Measurements from ENCODE around the gene C1QTNF8.

The C1QTNF8 gene

DNA sequence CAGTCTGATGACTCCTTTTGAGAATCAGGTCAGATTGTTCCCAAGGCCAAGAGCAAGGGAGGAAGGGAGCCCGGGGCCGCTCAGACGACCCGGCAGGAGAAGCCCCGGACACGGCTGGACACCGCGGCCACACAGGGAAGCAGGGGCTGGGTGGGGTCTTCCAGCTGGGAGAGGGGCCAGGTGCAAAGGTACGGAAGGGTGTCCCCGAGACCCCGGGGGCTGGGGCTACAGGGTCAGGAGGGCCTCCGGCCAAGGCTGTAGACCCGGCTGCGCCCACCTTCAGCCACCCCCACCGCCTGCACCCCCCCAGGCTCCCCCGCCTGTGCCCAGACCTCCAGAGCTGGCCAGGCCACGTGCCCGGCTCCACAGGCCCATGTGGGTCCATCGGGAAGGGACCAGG, 21.9 kb upstream of the C1QTNF8 start:
- Histone ChIP-seq H3K9me3 (ENCODE audit: control insufficient read depth in 1 of 2, low read length in 2 of 2) (no peaks in the 10 kb centered on the region), H3K4me3 (ENCODE audit: low read depth in 1 of 2, low read length in 2 of 2) (no peak overlapping the region), H3K27me3 (ENCODE audit: low read depth, low read length) (no peaks in the 10 kb centered on the region), H3K4me1 (ENCODE audit: control insufficient read depth in 1 of 2, insufficient read depth in 2 of 2, low read length in 2 of 2) (no peaks in the 10 kb centered on the region), H3K36me3 (ENCODE audit: control insufficient read depth in 1 of 2, insufficient read depth in 2 of 2, low read length in 2 of 2) (no peaks in the 10 kb centered on the region), H3K27ac (ENCODE audit: low read length) (no peak overlapping the region)

DNA sequence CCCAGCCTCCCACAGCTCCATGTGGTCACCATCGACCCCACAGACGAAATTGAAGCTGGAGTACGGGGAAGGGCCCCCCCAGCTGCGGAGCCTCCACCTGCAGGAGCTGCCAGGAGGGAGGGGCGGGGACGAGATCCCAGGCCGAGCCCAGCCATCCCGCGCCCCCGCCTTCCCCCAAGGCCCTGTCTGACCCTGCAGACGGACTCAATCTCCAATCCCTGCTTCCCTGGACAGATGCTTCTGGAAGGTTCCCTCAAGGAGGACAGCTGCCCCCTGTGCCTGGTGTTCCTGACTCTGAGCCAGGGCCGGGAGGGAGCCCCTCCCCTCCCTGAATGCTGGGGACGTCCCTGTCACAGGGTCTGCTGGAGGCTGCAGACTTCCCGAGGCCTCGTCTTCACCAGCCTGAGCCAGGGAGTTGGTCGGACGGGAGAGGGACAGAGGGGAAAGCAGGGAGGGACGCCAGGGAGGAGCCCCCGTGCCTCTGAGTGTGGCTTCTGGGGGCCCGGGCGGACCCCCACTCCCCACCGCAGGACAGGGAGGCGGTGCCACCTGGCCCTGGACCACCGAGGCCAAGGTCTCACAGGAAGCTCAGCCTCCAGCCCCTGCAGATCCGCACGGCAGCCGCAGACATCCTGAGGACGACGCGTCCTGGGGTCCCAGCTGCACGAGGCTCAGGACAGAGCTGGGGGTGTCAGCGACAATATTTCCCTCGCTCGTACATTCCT, 21.3 kb upstream of the C1QTNF8 start:
- Histone ChIP-seq H3K36me3 (ENCODE audit: control insufficient read depth in 1 of 2, insufficient read depth in 2 of 2, low read length in 2 of 2) (no peaks in the 10 kb centered on the region), H3K4me3 (ENCODE audit: low read depth in 1 of 2, low read length in 2 of 2) (no peak overlapping the region), H3K27ac (ENCODE audit: low read length) (no peak overlapping the region), H3K9me3 (ENCODE audit: control insufficient read depth in 1 of 2, low read length in 2 of 2) (no peaks in the 10 kb centered on the region), H3K27me3 (ENCODE audit: low read depth, low read length) (no peaks in the 10 kb centered on the region), H3K4me1 (ENCODE audit: control insufficient read depth in 1 of 2, insufficient read depth in 2 of 2, low read length in 2 of 2) (no peaks in the 10 kb centered on the region)

- Histone ChIP-seq H3K36me3 (ENCODE audit: control insufficient read depth in 1 of 2, insufficient read depth in 2 of 2, low read length in 2 of 2) (no peaks in the 10 kb centered on the region), H3K4me3 (ENCODE audit: low read depth in 1 of 2, low read length in 2 of 2) (no peak overlapping the region), H3K4me1 (ENCODE audit: control insufficient read depth in 1 of 2, insufficient read depth in 2 of 2, low read length in 2 of 2) (no peaks in the 10 kb centered on the region), H3K27me3 (ENCODE audit: low read depth, low read length) (no peaks in the 10 kb centered on the region), H3K27ac (ENCODE audit: low read length) (no peak overlapping the region), H3K9me3 (ENCODE audit: control insufficient read depth in 1 of 2, low read length in 2 of 2) (no peaks in the 10 kb centered on the region)
Measured at GRCh38 chr16:1116693-1117077, 20.6 kb upstream of the C1QTNF8 start.

- no peaks in the 10 kb centered on the region for H3K9me3 ChIP-seq (ENCODE audit: control insufficient read depth in 1 of 2, low read length in 2 of 2)
- H3K36me3 ChIP-seq (ENCODE audit: control insufficient read depth in 1 of 2, insufficient read depth in 2 of 2, low read length in 2 of 2), result no peaks in the 10 kb centered on the region
- no peaks in the 10 kb centered on the region for H3K27me3 ChIP-seq (ENCODE audit: low read depth, low read length)
- H3K4me1 ChIP-seq (ENCODE audit: control insufficient read depth in 1 of 2, insufficient read depth in 2 of 2, low read length in 2 of 2), result peaks cover 0 to 4% of the 10 kb centered on the region in 2 donors
- no peak overlapping the region for H3K27ac ChIP-seq (ENCODE audit: low read length)
- no peak overlapping the region for H3K4me3 ChIP-seq (ENCODE audit: low read depth in 1 of 2, low read length in 2 of 2)
Measured at GRCh38 chr16:1113889-1114526, 18.0 kb upstream of the C1QTNF8 start.

DNA sequence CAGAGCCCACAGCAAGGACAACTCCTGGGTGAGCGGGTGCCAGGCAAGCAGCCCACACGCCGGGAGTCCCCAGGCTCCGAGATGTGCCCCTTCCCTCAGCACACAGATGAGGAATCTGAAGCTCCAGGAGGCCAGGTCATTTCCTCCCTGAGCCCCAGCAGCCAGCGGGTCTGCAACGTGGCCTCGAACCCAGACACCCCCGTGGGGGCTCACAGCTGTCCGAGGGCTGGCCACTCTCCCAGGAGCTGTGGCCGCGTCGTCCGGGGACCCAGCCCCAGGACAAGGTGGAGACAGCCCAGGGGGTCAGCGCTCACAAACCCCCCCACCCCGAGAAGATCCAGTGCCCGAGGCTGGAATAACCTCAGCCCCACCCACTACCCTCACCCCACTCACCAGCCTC, 17.4 kb upstream of the C1QTNF8 start:
- no peak overlapping the region for H3K4me3 ChIP-seq (ENCODE audit: low read depth in 1 of 2, low read length in 2 of 2)
- H3K27ac ChIP-seq (ENCODE audit: low read length), result no peak overlapping the region
- H3K36me3 ChIP-seq (ENCODE audit: control insufficient read depth in 1 of 2, insufficient read depth in 2 of 2, low read length in 2 of 2), result no peaks in the 10 kb centered on the region
- no peaks in the 10 kb centered on the region for H3K27me3 ChIP-seq (ENCODE audit: low read depth, low read length)
- no peaks in the 10 kb centered on the region for H3K9me3 ChIP-seq (ENCODE audit: control insufficient read depth in 1 of 2, low read length in 2 of 2)
- H3K4me1 ChIP-seq (ENCODE audit: control insufficient read depth in 1 of 2, insufficient read depth in 2 of 2, low read length in 2 of 2), result peaks cover 0 to 10% of the 10 kb centered on the region in 2 donors

DNA sequence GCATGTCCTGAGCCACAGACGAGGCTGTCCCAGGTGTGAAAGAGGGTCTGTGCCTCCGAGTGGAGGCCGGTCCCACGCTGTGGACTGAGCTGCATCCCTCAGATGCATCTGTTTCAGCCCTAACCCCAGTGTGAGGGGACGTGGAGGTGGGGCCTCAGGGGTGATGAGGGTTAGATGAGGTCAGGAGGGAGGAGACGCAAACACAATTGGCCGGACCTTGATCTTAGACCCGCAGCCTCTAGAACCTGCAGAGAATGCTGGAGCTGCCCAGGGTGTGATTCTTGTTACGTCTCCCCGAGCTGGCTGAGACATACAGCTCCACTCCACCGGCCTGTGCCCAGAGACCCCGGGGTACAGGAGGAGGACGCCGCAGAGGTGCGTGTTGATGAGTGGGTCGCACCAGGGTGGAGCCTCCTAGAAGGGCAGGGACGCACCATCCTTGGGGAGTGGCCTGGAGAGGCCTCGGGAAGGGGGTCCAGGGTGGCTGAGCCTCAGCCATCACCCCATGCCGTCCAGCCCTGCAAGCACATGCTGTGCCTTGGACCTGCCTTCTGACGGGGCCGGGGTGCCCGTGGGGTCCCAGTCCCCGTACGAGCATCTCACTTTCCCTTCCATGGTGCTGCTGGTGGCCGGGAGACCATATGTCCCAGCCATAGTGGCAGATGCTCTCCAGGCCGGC, 16.6 kb upstream of the C1QTNF8 start:
- Histone ChIP-seq H3K36me3 (ENCODE audit: control insufficient read depth in 1 of 2, insufficient read depth in 2 of 2, low read length in 2 of 2) (no peaks in the 10 kb centered on the region), H3K4me3 (ENCODE audit: low read depth in 1 of 2, low read length in 2 of 2) (no peak overlapping the region), H3K9me3 (ENCODE audit: control insufficient read depth in 1 of 2, low read length in 2 of 2) (no peaks in the 10 kb centered on the region), H3K27ac (ENCODE audit: low read length) (no peak overlapping the region), H3K27me3 (ENCODE audit: low read depth, low read length) (no peaks in the 10 kb centered on the region), H3K4me1 (ENCODE audit: control insufficient read depth in 1 of 2, insufficient read depth in 2 of 2, low read length in 2 of 2) (peaks cover 0 to 11% of the 10 kb centered on the region in 2 donors)

- no peaks in the 10 kb centered on the region for H3K27me3 ChIP-seq (ENCODE audit: low read depth, low read length)
- H3K36me3 ChIP-seq (ENCODE audit: control insufficient read depth in 1 of 2, insufficient read depth in 2 of 2, low read length in 2 of 2), result no peaks in the 10 kb centered on the region
- no peak overlapping the region for H3K4me3 ChIP-seq (ENCODE audit: low read depth in 1 of 2, low read length in 2 of 2)
- H3K4me1 ChIP-seq (ENCODE audit: control insufficient read depth in 1 of 2, insufficient read depth in 2 of 2, low read length in 2 of 2), result peaks cover 0 to 14% of the 10 kb centered on the region in 2 donors
- no peaks in the 10 kb centered on the region for H3K9me3 ChIP-seq (ENCODE audit: control insufficient read depth in 1 of 2, low read length in 2 of 2)
- no peak overlapping the region for H3K27ac ChIP-seq (ENCODE audit: low read length)
Measured at GRCh38 chr16:1109648-1110047, 13.6 kb upstream of the C1QTNF8 start.

DNA sequence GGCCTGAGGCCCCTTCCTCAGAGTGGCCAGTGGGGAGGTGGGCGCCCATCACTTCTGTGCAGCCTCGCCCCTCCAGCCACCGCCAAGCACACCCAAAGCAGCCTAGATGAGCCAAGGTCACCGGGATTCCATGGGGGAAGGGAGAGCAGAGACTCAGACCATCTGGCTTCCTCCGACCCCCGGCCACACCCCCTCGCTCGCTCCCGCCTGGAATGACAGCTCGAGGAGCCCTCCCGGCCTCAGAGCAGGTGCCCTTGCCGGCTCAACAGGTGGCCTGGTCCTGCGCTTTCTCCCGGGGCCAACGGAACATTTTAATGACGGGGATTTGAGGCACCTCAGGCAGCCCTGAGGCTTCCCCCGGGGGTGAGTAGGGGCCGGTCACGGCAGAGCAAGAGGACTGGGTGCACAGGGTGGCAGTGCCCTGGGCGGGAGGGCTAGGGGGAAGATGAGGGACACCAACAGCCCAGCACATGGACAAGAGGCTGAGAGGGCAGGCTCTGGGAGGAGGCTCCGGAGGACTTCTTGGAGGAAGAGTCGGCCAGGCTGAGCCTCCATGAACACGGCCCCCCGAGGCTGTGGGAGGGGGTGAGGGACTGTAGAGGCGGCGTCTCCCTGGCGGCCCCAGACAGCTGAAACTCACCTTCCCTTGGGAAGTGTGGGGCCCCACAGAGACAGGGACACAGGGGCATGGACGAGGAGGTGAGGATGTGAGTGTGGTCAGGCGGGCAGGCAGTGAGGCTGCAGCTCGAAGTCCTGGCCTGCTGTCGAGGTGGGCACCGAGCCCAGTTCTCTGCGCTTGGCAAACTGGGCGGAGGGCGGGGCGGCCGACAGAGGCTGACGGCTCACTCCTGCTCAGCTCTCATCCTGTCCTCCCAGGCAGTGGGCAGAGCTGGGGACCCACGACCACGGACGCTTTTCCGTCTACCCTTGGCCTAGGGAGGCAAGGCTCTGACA, 12.5 kb upstream of the C1QTNF8 start:
- H3K4me1 ChIP-seq (ENCODE audit: control insufficient read depth in 1 of 2, insufficient read depth in 2 of 2, low read length in 2 of 2), result peaks cover 0 to 14% of the 10 kb centered on the region in 2 donors
- no peak overlapping the region for H3K4me3 ChIP-seq (ENCODE audit: low read depth in 1 of 2, low read length in 2 of 2)
- H3K27ac ChIP-seq (ENCODE audit: low read length), result no peak overlapping the region
- H3K27me3 ChIP-seq (ENCODE audit: low read depth, low read length), result no peaks in the 10 kb centered on the region
- H3K36me3 ChIP-seq (ENCODE audit: control insufficient read depth in 1 of 2, insufficient read depth in 2 of 2, low read length in 2 of 2), result no peaks in the 10 kb centered on the region
- H3K9me3 ChIP-seq (ENCODE audit: control insufficient read depth in 1 of 2, low read length in 2 of 2), result no peaks in the 10 kb centered on the region

DNA sequence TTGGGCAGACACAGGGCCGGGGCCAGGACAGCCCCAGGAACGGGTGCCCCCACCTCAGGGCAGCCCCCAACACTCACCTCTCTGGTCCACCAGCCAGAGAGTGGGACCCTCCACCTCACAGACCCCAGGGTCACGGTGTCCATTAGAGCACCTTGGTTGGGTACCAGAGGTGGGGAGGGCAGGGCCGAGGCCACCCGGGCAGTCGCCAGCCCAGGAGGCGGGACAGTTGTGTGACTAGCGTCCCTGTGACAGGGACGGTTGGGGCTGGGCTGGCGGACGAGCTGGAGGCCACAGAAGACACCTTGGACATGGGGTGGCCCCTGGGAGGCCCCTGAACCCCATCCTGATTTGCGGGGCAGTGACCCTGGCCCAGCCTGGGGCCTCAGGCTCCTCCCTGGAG, 11.7 kb upstream of the C1QTNF8 start:
- H3K4me1 ChIP-seq (ENCODE audit: control insufficient read depth in 1 of 2, insufficient read depth in 2 of 2, low read length in 2 of 2), result peaks cover 0 to 18% of the 10 kb centered on the region in 2 donors
- no peaks in the 10 kb centered on the region for H3K27me3 ChIP-seq (ENCODE audit: low read depth, low read length)
- H3K36me3 ChIP-seq (ENCODE audit: control insufficient read depth in 1 of 2, insufficient read depth in 2 of 2, low read length in 2 of 2), result no peaks in the 10 kb centered on the region
- H3K4me3 ChIP-seq (ENCODE audit: low read depth in 1 of 2, low read length in 2 of 2), result no peak overlapping the region
- no peak overlapping the region for H3K27ac ChIP-seq (ENCODE audit: low read length)
- no peaks in the 10 kb centered on the region for H3K9me3 ChIP-seq (ENCODE audit: control insufficient read depth in 1 of 2, low read length in 2 of 2)

GRCh38 chr16:1107141-1107540, 11.1 kb upstream of the C1QTNF8 start:
- H3K9me3 ChIP-seq (ENCODE audit: control insufficient read depth in 1 of 2, low read length in 2 of 2), result no peaks in the 10 kb centered on the region
- peaks cover 0 to 18% of the 10 kb centered on the region in 2 donors for H3K4me1 ChIP-seq (ENCODE audit: control insufficient read depth in 1 of 2, insufficient read depth in 2 of 2, low read length in 2 of 2)
- no peak overlapping the region for H3K4me3 ChIP-seq (ENCODE audit: low read depth in 1 of 2, low read length in 2 of 2)
- H3K36me3 ChIP-seq (ENCODE audit: control insufficient read depth in 1 of 2, insufficient read depth in 2 of 2, low read length in 2 of 2), result no peaks in the 10 kb centered on the region
- no peaks in the 10 kb centered on the region for H3K27me3 ChIP-seq (ENCODE audit: low read depth, low read length)
- no peak overlapping the region for H3K27ac ChIP-seq (ENCODE audit: low read length)

DNA sequence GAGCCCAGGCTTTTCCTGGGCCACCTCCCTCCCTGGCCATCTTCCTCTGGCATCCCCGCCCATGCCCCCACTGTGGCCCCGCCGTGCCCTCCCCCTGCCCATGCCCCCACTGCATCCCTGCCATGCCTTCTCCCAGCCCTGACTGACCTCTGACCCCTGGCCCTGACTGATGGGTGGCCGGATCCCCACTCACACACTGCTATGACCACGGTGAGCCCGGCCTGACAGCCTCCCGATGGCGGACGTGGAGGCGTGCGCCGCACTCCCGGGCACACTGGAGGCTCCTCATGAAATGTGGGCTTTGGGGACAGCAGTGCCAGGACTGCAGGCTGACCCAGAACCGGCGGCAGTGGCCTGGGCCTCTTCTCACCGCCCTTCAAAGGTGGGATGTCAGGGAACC, 10.6 kb upstream of the C1QTNF8 start:
- Histone ChIP-seq H3K27ac (ENCODE audit: low read length) (no peak overlapping the region), H3K27me3 (ENCODE audit: low read depth, low read length) (no peaks in the 10 kb centered on the region), H3K36me3 (ENCODE audit: control insufficient read depth in 1 of 2, insufficient read depth in 2 of 2, low read length in 2 of 2) (no peaks in the 10 kb centered on the region), H3K9me3 (ENCODE audit: control insufficient read depth in 1 of 2, low read length in 2 of 2) (no peaks in the 10 kb centered on the region), H3K4me3 (ENCODE audit: low read depth in 1 of 2, low read length in 2 of 2) (no peak overlapping the region), H3K4me1 (ENCODE audit: control insufficient read depth in 1 of 2, insufficient read depth in 2 of 2, low read length in 2 of 2) (peaks cover 0 to 18% of the 10 kb centered on the region in 2 donors)
